ENCODE results near the gene RXRA.
A peak's percentile ranks its signal among the peaks of the same experiment; 100 is the strongest.

The RXRA gene

GRCh38 chr9:134356496-134357470 lies 30.5 kb downstream of the RXRA start:
- DNase-seq = no peak

- DNase-seq = no peak
Observed at GRCh38 chr9:134357631-134358025, 31.4 kb downstream of the RXRA start.

- DNase-seq = no peak
Observed at GRCh38 chr9:134358026-134358661, 31.9 kb downstream of the RXRA start.

GRCh38 chr9:134358662-134359319 lies 32.5 kb downstream of the RXRA start:
- DNase-seq = no peak

GRCh38 chr9:134359493-134360179 lies 33.4 kb downstream of the RXRA start:
- no peak for DNase-seq

GRCh38 chr9:134360180-134360759 lies 34.0 kb downstream of the RXRA start:
- DNase-seq = no peak

- DNase-seq = no peak
Observed at GRCh38 chr9:134360897-134361296, 34.6 kb downstream of the RXRA start.

- no peak for DNase-seq
Observed at GRCh38 chr9:134361426-134361825, 35.2 kb downstream of the RXRA start.

GRCh38 chr9:134361843-134362414 lies 35.7 kb downstream of the RXRA start:
- no peak for DNase-seq

- DNase-seq = no peak
Observed at GRCh38 chr9:134363450-134363849, 37.2 kb downstream of the RXRA start.

- DNase-seq = no peak
Observed at GRCh38 chr9:134364391-134365114, 38.3 kb downstream of the RXRA start.

- no peak for DNase-seq
Observed at GRCh38 chr9:134365115-134365596, 38.9 kb downstream of the RXRA start.

- no peak for DNase-seq
Observed at GRCh38 chr9:134365791-134366222, 39.6 kb downstream of the RXRA start.

GRCh38 chr9:134366223-134367031 lies 40.2 kb downstream of the RXRA start:
- peak; percentile 38 for DNase-seq

GRCh38 chr9:134367061-134367460 lies 40.8 kb downstream of the RXRA start:
- no peak for DNase-seq

- DNase-seq = no peak
Observed at GRCh38 chr9:134367791-134368490, 41.7 kb downstream of the RXRA start.

- DNase-seq = no peak
Observed at GRCh38 chr9:134368571-134368970, 42.3 kb downstream of the RXRA start.

GRCh38 chr9:134369416-134370212 lies 43.4 kb downstream of the RXRA start:
- no peak for DNase-seq

- no peak for DNase-seq
Observed at GRCh38 chr9:134370213-134370492, 43.9 kb downstream of the RXRA start.

Data from NCI-H2107 (cell line).